Nephron progenitor cell (in vitro differentiated cells): ENCODE results near the gene PKHD1.

Source experiments
- DNase-seq: peaks from one replicate; pipeline ENCODE4 v3.0.0; 2021
- H3K27ac Mint-ChIP-seq: 2 replicates; pipeline ENCODE4 v1.8.0; 2021; ENCODE audit warnings: mild to moderate bottlenecking, moderate library complexity, mixed read lengths
- H3K27me3 Mint-ChIP-seq: 2 replicates; pipeline ENCODE4 v1.8.0; 2021; ENCODE audit warnings: mild to moderate bottlenecking, low read depth, mixed read lengths; ENCODE audit not compliant: poor library complexity
- H3K36me3 Mint-ChIP-seq: 2 replicates; pipeline ENCODE4 v1.8.0; 2021; ENCODE audit warnings: low read depth, mixed read lengths
- H3K4me1 Mint-ChIP-seq: 2 replicates; pipeline ENCODE4 v1.8.0; 2021; ENCODE audit warnings: mixed read lengths
- H3K4me3 Mint-ChIP-seq: 2 replicates; pipeline ENCODE4 v1.8.0; 2021; ENCODE audit warnings: mild to moderate bottlenecking, moderate library complexity, mixed read lengths
- H3K9me3 Mint-ChIP-seq: 2 replicates; pipeline ENCODE4 v1.8.0; 2021; ENCODE audit warnings: mild to moderate bottlenecking, moderate library complexity, mixed read lengths
- CTCF ChIP-seq: fragments of 200-600 bp; sonication (generic); IDR thresholded peaks from 2 replicates; pipeline ENCODE4 v1.5.0; 2021; ENCODE audit warnings: antibody characterized with exemption

The PKHD1 gene

GRCh38 chr6:51640021-51640420 lies 447.4 kb downstream of the PKHD1 start:
- no peak for DNase-seq
- Mint-ChIP-seq H3K9me3 (no peaks in the 10 kb centered on the region), H3K4me1 (no peaks in the 10 kb centered on the region), H3K4me3 (no peak overlapping the region), H3K27me3 (no peaks in the 10 kb centered on the region), H3K36me3 (no peaks in the 10 kb centered on the region), H3K27ac (no peak overlapping the region)
- no peak for TF ChIP-seq CTCF

GRCh38 chr6:51633424-51633823 lies 454.0 kb downstream of the PKHD1 start:
- no peak overlapping the region for H3K27ac Mint-ChIP-seq
- no peak overlapping the region for H3K4me3 Mint-ChIP-seq
- TF ChIP-seq CTCF: no peak
- no peaks in the 10 kb centered on the region for H3K36me3 Mint-ChIP-seq
- H3K9me3 Mint-ChIP-seq: peaks cover 9% of the 10 kb centered on the region
- no peaks in the 10 kb centered on the region for H3K4me1 Mint-ChIP-seq
- DNase-seq: no peak
- H3K27me3 Mint-ChIP-seq: no peaks in the 10 kb centered on the region

- no peak overlapping the region for H3K27ac Mint-ChIP-seq
- H3K4me1 Mint-ChIP-seq: no peaks in the 10 kb centered on the region
- H3K4me3 Mint-ChIP-seq: no peak overlapping the region
- H3K9me3 Mint-ChIP-seq: peaks cover 9% of the 10 kb centered on the region
- H3K36me3 Mint-ChIP-seq: no peaks in the 10 kb centered on the region
- H3K27me3 Mint-ChIP-seq: no peaks in the 10 kb centered on the region
- no peak for TF ChIP-seq CTCF
- DNase-seq: no peak
Measured at GRCh38 chr6:51630011-51630410, 457.4 kb downstream of the PKHD1 start.

GRCh38 chr6:51626391-51626790 lies 461.0 kb downstream of the PKHD1 start:
- no peaks in the 10 kb centered on the region for H3K4me1 Mint-ChIP-seq

GRCh38 chr6:51625566-51625965 lies 461.8 kb downstream of the PKHD1 start:
- no peak for DNase-seq
- peaks cover 9% of the 10 kb centered on the region for H3K9me3 Mint-ChIP-seq
- no peak for TF ChIP-seq CTCF
- no peak overlapping the region for H3K27ac Mint-ChIP-seq
- H3K36me3 Mint-ChIP-seq: no peaks in the 10 kb centered on the region
- H3K4me3 Mint-ChIP-seq: no peak overlapping the region
- H3K4me1 Mint-ChIP-seq: no peaks in the 10 kb centered on the region
- no peaks in the 10 kb centered on the region for H3K27me3 Mint-ChIP-seq

More at GRCh38 chr6:51626391-51626790, 461.0 kb downstream of the PKHD1 start:
- Mint-ChIP-seq H3K36me3 (no peaks in the 10 kb centered on the region), H3K9me3 (peaks cover 9% of the 10 kb centered on the region), H3K27me3 (no peaks in the 10 kb centered on the region), H3K4me3 (no peak overlapping the region), H3K27ac (no peak overlapping the region)
- no peak for TF ChIP-seq CTCF
- DNase-seq: no peak

GRCh38 chr6:51620971-51621370 lies 466.4 kb downstream of the PKHD1 start:
- H3K27ac Mint-ChIP-seq: no peak overlapping the region
- no peaks in the 10 kb centered on the region for H3K27me3 Mint-ChIP-seq
- H3K4me3 Mint-ChIP-seq: no peak overlapping the region
- no peaks in the 10 kb centered on the region for H3K9me3 Mint-ChIP-seq
- no peaks in the 10 kb centered on the region for H3K36me3 Mint-ChIP-seq
- no peaks in the 10 kb centered on the region for H3K4me1 Mint-ChIP-seq
- TF ChIP-seq CTCF: no peak
- no peak for DNase-seq
